Liver (tissue), 9 donors: ENCODE results near the gene MAPT. TPM values are rescaled to one million over a fixed set of nuclear protein-coding genes. Genes with fewer than 3 reads are reported as not detected.

Source experiments
- DNase-seq: peaks from one replicate; pipeline ENCODE4 v3.0.0-alpha.2; 2017; ENCODE audit warnings: low spot score
- H3K27ac ChIP-seq, 2 donors: one replicate each; pipeline ENCODE4 v1.7.0; 2013; ENCODE audit warnings: inconsistent platforms in 2 of 2, low read length in 2 of 2, control low read depth in 1 of 2, low read depth in 1 of 2, mild to moderate bottlenecking in 1 of 2
- H3K27me3 ChIP-seq, 4 donors: one replicate each; pipeline versions ENCODE4 v1.6.1 to v1.7.0; 2013; ENCODE audit warnings: low read length in 3 of 4, inconsistent platforms in 1 of 4, mild to moderate bottlenecking in 1 of 4, moderate library complexity in 1 of 4; ENCODE audit not compliant: control insufficient read depth in 4 of 4, insufficient read depth in 4 of 4
- H3K36me3 ChIP-seq, 4 donors: one replicate each; pipeline versions ENCODE4 v1.6.1 to v1.7.0; 2013; ENCODE audit warnings: low read length in 3 of 4, mild to moderate bottlenecking in 3 of 4, low read depth in 1 of 4, moderate library complexity in 1 of 4; ENCODE audit not compliant: control insufficient read depth in 4 of 4, insufficient read depth in 3 of 4
- H3K4me1 ChIP-seq, 4 donors: one replicate each; pipeline versions ENCODE4 v1.6.1 to v1.7.0; 2013; ENCODE audit warnings: low read length in 3 of 4, mild to moderate bottlenecking in 3 of 4, moderate library complexity in 1 of 4; ENCODE audit not compliant: control insufficient read depth in 4 of 4, insufficient read depth in 4 of 4
- H3K4me3 ChIP-seq, 3 donors: one replicate each; pipeline versions ENCODE4 v1.6.1 to v1.7.0; 2013; ENCODE audit warnings: low read length in 3 of 3, control low read depth in 1 of 3, low read depth in 1 of 3, mild to moderate bottlenecking in 1 of 3
- H3K9ac ChIP-seq, 2 donors: one replicate each; pipeline ENCODE4 v1.7.0; 2013; ENCODE audit warnings: low read length in 2 of 2, mild to moderate bottlenecking in 2 of 2, moderate library complexity in 2 of 2, control low read depth in 1 of 2, low read depth in 1 of 2
- H3K9me3 ChIP-seq, 4 donors: one replicate each; pipeline versions ENCODE4 v1.6.1 to v1.7.0; 2013; ENCODE audit warnings: low read length in 3 of 4; ENCODE audit not compliant: control insufficient read depth in 4 of 4
- ATF3 ChIP-seq: IDR thresholded peaks from 2 replicates; pipeline ENCODE4 v1.6.1; 2016; ENCODE audit warnings: antibody characterized with exemption
- CTCF ChIP-seq: fragments of 150-350 bp; IDR thresholded peaks from 2 replicates; pipeline ENCODE4 v1.5.1; 2017; ENCODE audit warnings: improper control_type of control experiment, low read depth, low read length; ENCODE audit not compliant: missing input control
- EGR1 ChIP-seq, 2 donors: IDR thresholded peaks; 2 replicates each; pipeline ENCODE4 v1.6.1; 2016 to 2018; ENCODE audit warnings: antibody characterized with exemption in 2 of 2, low read depth in 2 of 2
- FOXA1 ChIP-seq: IDR thresholded peaks from 2 replicates; pipeline ENCODE4 v1.6.1; 2016; ENCODE audit warnings: antibody characterized with exemption
- FOXA2 ChIP-seq: IDR thresholded peaks from 2 replicates; pipeline ENCODE4 v1.6.1; 2016; ENCODE audit warnings: antibody characterized with exemption
- GABPA ChIP-seq, 2 donors: IDR thresholded peaks in 1 of 2; conservative IDR thresholded peaks in 1 of 2; 2 replicates each; pipeline ENCODE4 v1.6.1; 2016; ENCODE audit warnings: antibody characterized with exemption in 2 of 2, mild to moderate bottlenecking in 1 of 2, moderate library complexity in 1 of 2
- HNF4G ChIP-seq: IDR thresholded peaks from 2 replicates; pipeline ENCODE4 v1.6.1; 2016; ENCODE audit warnings: antibody characterized with exemption
- JUND ChIP-seq, 2 donors: IDR thresholded peaks; 2 replicates each; pipeline ENCODE4 v1.6.1; 2016; ENCODE audit warnings: antibody characterized with exemption in 2 of 2
- MAX ChIP-seq: IDR thresholded peaks from 2 replicates; pipeline ENCODE4 v1.6.1; 2016; ENCODE audit warnings: antibody characterized with exemption
- NR2F2 ChIP-seq: IDR thresholded peaks from 2 replicates; pipeline ENCODE4 v1.6.1; 2016; ENCODE audit warnings: antibody characterized with exemption
- RAD21 ChIP-seq, 2 donors: IDR thresholded peaks; 2 replicates each; pipeline ENCODE4 v1.6.1; 2016; ENCODE audit warnings: antibody characterized with exemption in 2 of 2, mild to moderate bottlenecking in 2 of 2
- REST ChIP-seq: IDR thresholded peaks from 2 replicates; pipeline ENCODE4 v1.6.1; 2016; ENCODE audit warnings: antibody characterized with exemption, mild to moderate bottlenecking
- RXRA ChIP-seq, 2 donors: IDR thresholded peaks; 2 replicates each; pipeline ENCODE4 v1.6.1; 2017 to 2018; ENCODE audit warnings: antibody characterized with exemption in 2 of 2, mild to moderate bottlenecking in 1 of 2
- SP1 ChIP-seq: IDR thresholded peaks from 2 replicates; pipeline ENCODE4 v1.6.1; 2018; ENCODE audit warnings: antibody characterized with exemption, mild to moderate bottlenecking
- TAF1 ChIP-seq: conservative IDR thresholded peaks from 2 replicates; pipeline ENCODE4 v1.6.1; 2016; ENCODE audit warnings: antibody characterized with exemption, mild to moderate bottlenecking
- ZBTB33 ChIP-seq: IDR thresholded peaks from 2 replicates; pipeline ENCODE4 v1.6.1; 2016; ENCODE audit warnings: antibody characterized with exemption
- WGBS: extraction: QIAGEN DNeasy Blood & Tissue Kit; methylation state at CpG from one replicate; pipeline ENCODE4 v1.1.7; 2013; 5-methylcytosine and 5-hydroxymethylcytosine counted together
- polyA plus RNA-seq, 2 donors: library from polyadenylated mRNA; stranded (reverse) in 1 of 2; unstranded in 1 of 2; fragments of 200-250 nt in 1 of 2; fragments of >200 nt in 1 of 2; fragmentation: Nextera tagmentation in 1 of 2; extraction: Ambion mirVana in 1 of 2; gene quantifications; one replicate each; pipeline versions ENCODE4 v1.2.1 to v1.2.3, GENCODE V29; 2013 to 2015
- total RNA-seq, 2 donors: library from RNA; depleted of rRNA; stranded (reverse); fragments of >200 nt; gene quantifications; one replicate each; pipeline ENCODE4 v1.2.3, GENCODE V29; 2014
- donor health status: healthy.
- donor health status: healthy.
- donor health status: healthy.
- donor health status: healthy.
- donor health status: healthy.

MAPT gene
- total and polyA plus RNA-seq, 4 donors = 0.05 to 0.67 (median 0.27) TPM

GRCh38 chr17:45971698-45972141 is 77.4 kb downstream of the MAPT start:
- Histone ChIP-seq H3K27me3 (peaks cover 0 to 3% (median 0%) of the 10 kb centered on the region in 4 donors), H3K9ac (no peak overlapping the region), H3K36me3 (no peaks in the 10 kb centered on the region), H3K4me3 (no peak overlapping the region), H3K4me1 (no peaks in the 10 kb centered on the region), H3K9me3 (no peaks in the 10 kb centered on the region), H3K27ac (no peak overlapping the region)
- WGBS = 55% methylated on average over 14 of the region's 14 CpGs
- DNase-seq = no peak
- no peak for TF ChIP-seq FOXA1

GRCh38 chr17:45972531-45972930 is 78.2 kb downstream of the MAPT start:
- no peaks in the 10 kb centered on the region for H3K9me3 ChIP-seq
- no peak overlapping the region for H3K27ac ChIP-seq
- no peaks in the 10 kb centered on the region for H3K27me3 ChIP-seq
- H3K4me3 ChIP-seq = no peak overlapping the region
- DNase-seq = no peak
- H3K36me3 ChIP-seq = no peaks in the 10 kb centered on the region
- no peak overlapping the region for H3K9ac ChIP-seq
- H3K4me1 ChIP-seq = no peaks in the 10 kb centered on the region
- no peak for TF ChIP-seq TAF1
- no peak for TF ChIP-seq FOXA1
- TF ChIP-seq REST = no peak
- TF ChIP-seq RAD21 (IDR thresholded peaks at IDR 0.05) = no peak
- TF ChIP-seq NR2F2 = no peak
- TF ChIP-seq EGR1 (IDR thresholded peaks at IDR 0.05; ENCODE audit: low read depth in 2 of 2) = no peak
- TF ChIP-seq FOXA2 = no peak
- no peak for TF ChIP-seq JUND (IDR thresholded peaks at IDR 0.05)
- no peak for TF ChIP-seq ATF3
- TF ChIP-seq SP1 = no peak
- no peak for TF ChIP-seq MAX
- TF ChIP-seq HNF4G = no peak
- TF ChIP-seq GABPA (IDR thresholded peaks at IDR 0.05 in 1 of 2, conservative IDR thresholded peaks at IDR 0.05 in 1 of 2) = no peak
- TF ChIP-seq ZBTB33 = no peak
- TF ChIP-seq CTCF = no peak
- no peak for TF ChIP-seq RXRA (IDR thresholded peaks at IDR 0.05)
- 89% methylated on average over 3 of the region's 3 CpGs for WGBS
